ENCODE data around the gene TGFA. TPM values are rescaled to one million over a fixed set of nuclear protein-coding genes. Genes with fewer than 3 reads are reported as not detected.

The TGFA gene
- total RNA-seq, 1 experiment from 2014 or later: 50.1 TPM

DNA sequence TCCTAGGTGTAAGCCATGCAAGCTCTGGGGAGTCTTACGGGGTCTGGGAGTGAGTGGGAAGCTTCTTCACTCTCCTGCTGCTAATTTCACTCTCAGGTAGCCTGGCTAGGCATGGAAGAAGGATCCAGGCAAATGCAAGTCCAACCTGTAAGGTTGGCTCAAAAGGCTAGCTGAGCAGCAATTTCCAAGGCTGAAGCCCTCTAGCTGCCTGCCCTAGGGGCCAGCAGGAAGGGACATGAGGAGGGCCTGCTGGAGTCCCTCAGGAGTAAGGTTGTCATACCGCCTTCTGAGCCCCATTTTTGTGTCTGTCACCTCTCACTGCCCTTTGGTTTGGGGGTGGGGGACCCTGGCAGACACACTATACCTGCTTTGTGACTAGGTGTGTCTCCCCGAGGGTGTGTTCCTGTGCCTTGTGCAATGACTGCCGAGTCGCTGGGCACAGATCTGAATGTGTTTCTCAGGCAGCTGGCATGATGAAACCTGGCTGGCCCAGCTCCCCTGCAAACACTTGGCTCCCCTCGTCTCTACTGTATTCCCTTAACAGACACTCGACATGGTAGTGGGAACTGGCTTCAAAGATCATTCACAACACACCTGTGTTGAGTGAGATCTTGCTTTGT, 127.8 kb downstream of the TGFA start:
- Histone ChIP-seq H3K27ac (ENCODE audit: low read depth, low read length) (no peak overlapping the region), H3K9me3 (ENCODE audit: control insufficient read depth in 1 of 2, insufficient read depth in 1 of 2, low read depth in 1 of 2, low read length in 2 of 2) (no peaks in the 10 kb centered on the region), H3K36me3 (ENCODE audit: control insufficient read depth in 1 of 2, insufficient read depth in 2 of 2, low read length in 2 of 2) (no peaks in the 10 kb centered on the region), H3K4me2 (ENCODE audit: low read length) (no peak overlapping the region), H4K20me1 (ENCODE audit: insufficient read depth) (no peaks in the 10 kb centered on the region), H3K4me1 (ENCODE audit: control insufficient read depth in 1 of 2, insufficient read depth in 2 of 2, low read length in 2 of 2) (no peaks in the 10 kb centered on the region), H3K27me3 (ENCODE audit: insufficient read depth, low read length) (no peaks in the 10 kb centered on the region), H2AFZ (ENCODE audit: low read depth, low read length, poor library complexity, severe bottlenecking) (peak overlapping the region; percentile 54), H3K4me3 (replicated peaks in 1 of 2; ENCODE audit: low read depth in 1 of 2, low read length in 2 of 2) (no peak overlapping the region), H3K9me2 (ENCODE audit: insufficient read depth) (no peaks in the 10 kb centered on the region), H3K79me2 (ENCODE audit: insufficient read depth, low read length) (no peaks in the 10 kb centered on the region), H3K9ac (ENCODE audit: low read length) (no peak overlapping the region)
- CTCF ChIA-PET: no interaction called here
- DNase-seq (ENCODE audit: low read depth, low spot score) (no peak), ATAC-seq (no peak)
- POLR2A ChIA-PET: no interaction called here
- intact Hi-C loops (cut with micrococcal nuclease): no loop called here
- BruUV-seq (replicated peaks): no TSS peak
- TF ChIP-seq ELF1 (IDR thresholded peaks at IDR 0.05; ENCODE audit: borderline replicate concordance, low read depth) (no peak), TCF7L2 (IDR thresholded peaks at IDR 0.05; ENCODE audit: borderline replicate concordance, extremely low read depth, insufficient read depth, insufficient read length) (no peak), ZFX (IDR thresholded peaks at IDR 0.05) (no peak), EZH2 (IDR thresholded peaks at IDR 0.05) (no peak), ZNF274 (IDR thresholded peaks at IDR 0.05; ENCODE audit: low read depth, low read length) (no peak), CBX3 (IDR thresholded peaks at IDR 0.05; ENCODE audit: low read depth) (no peak), CTCF (IDR thresholded peaks at IDR 0.05 in 2 of 3, conservative IDR thresholded peaks at IDR 0.05 in 1 of 3; ENCODE audit: borderline replicate concordance in 1 of 3, insufficient read depth in 1 of 3, low read depth in 2 of 3, low read length in 2 of 3) (no peak), SP1 (IDR thresholded peaks at IDR 0.05; ENCODE audit: low read depth) (no peak), SIN3A (IDR thresholded peaks at IDR 0.05; ENCODE audit: low read depth) (no peak), FOSL1 (IDR thresholded peaks at IDR 0.05; ENCODE audit: low read depth) (no peak), YY1 (IDR thresholded peaks at IDR 0.05; ENCODE audit: extremely low read depth, insufficient replicate concordance, low read depth, low read length) (no peak), SRF (IDR thresholded peaks at IDR 0.05; ENCODE audit: low read depth) (no peak), REST (IDR thresholded peaks at IDR 0.05; ENCODE audit: low read depth) (no peak), EGR1 (IDR thresholded peaks at IDR 0.05; ENCODE audit: low read depth) (no peak), POLR2AphosphoS5 (IDR thresholded peaks at IDR 0.05; ENCODE audit: low read depth, low read length) (no peak), EZH2phosphoT487 (IDR thresholded peaks at IDR 0.05; ENCODE audit: borderline replicate concordance) (no peak)
- TF ChIP-seq, protein P1, sequence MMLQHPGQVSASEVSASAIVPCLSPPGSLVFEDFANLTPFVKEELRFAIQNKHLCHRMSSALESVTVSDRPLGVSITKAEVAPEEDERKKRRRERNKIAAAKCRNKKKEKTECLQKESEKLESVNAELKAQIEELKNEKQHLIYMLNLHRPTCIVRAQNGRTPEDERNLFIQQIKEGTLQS (IDR thresholded peaks at IDR 0.05): no peak
- TF ChIP-seq, protein P2, sequence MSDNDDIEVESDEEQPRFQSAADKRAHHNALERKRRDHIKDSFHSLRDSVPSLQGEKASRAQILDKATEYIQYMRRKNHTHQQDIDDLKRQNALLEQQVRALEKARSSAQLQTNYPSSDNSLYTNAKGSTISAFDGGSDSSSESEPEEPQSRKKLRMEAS (IDR thresholded peaks at IDR 0.05): no peak
- TF ChIP-seq, protein P3, sequence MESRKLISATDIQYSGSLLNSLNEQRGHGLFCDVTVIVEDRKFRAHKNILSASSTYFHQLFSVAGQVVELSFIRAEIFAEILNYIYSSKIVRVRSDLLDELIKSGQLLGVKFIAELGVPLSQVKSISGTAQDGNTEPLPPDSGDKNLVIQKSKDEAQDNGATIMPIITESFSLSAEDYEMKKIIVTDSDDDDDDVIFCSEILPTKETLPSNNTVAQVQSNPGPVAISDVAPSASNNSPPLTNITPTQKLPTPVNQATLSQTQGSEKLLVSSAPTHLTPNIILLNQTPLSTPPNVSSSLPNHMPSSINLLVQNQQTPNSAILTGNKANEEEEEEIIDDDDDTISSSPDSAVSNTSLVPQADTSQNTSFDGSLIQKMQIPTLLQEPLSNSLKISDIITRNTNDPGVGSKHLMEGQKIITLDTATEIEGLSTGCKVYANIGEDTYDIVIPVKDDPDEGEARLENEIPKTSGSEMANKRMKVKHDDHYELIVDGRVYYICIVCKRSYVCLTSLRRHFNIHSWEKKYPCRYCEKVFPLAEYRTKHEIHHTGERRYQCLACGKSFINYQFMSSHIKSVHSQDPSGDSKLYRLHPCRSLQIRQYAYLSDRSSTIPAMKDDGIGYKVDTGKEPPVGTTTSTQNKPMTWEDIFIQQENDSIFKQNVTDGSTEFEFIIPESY (IDR thresholded peaks at IDR 0.05; ENCODE audit: extremely low read depth, insufficient replicate concordance, low read length): no peak
- RAD21 ChIA-PET (ENCODE audit: low non-redundant PET in 1 of 2, low total read pairs in 2 of 2, uncharacterized antibody in 2 of 2, unreplicated experiment in 2 of 2): no interaction called here

All from HCT116 (cell line).